Activated CD4-positive, alpha-beta T cell treated with anti-CD3 and anti-CD28 coated beads, Interleukin-2, amount 50 U/mL, for 1 hour (primary cell): Measurements from ENCODE around the gene POLDIP2.

Experiments used
- DNase-seq: peaks from one replicate; pipeline ENCODE4 v3.0.0-alpha.2; 2020

The POLDIP2 gene

DNA sequence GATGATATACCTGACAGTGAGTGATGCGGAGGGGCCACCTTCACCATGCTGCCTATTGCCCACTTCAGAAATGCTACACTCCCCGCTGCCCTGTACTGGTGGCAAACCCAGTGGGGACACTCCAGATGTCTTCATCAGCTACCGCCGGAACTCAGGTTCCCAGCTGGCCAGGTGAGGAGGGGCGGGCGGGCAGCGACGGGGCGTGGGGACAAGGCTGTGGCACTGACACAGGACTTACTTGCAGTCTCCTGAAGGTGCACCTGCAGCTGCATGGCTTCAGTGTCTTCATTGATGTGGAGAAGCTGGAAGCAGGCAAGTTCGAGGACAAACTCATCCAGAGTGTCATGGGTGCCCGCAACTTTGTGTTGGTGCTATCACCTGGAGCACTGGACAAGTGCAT is 30.8 kb upstream of the POLDIP2 start:
- DNase-seq: no peak

- DNase-seq: no peak
These were observed 29.1 kb upstream of the POLDIP2 start for GRCh38 chr17:28386391-28386790.

GRCh38 chr17:28385406-28385805 is 28.1 kb upstream of the POLDIP2 start:
- DNase-seq: no peak

- no peak for DNase-seq
These were observed 27.7 kb upstream of the POLDIP2 start for GRCh38 chr17:28385037-28385400.

GRCh38 chr17:28384281-28385036 is 27.1 kb upstream of the POLDIP2 start:
- peak; percentile 56 for DNase-seq

DNA sequence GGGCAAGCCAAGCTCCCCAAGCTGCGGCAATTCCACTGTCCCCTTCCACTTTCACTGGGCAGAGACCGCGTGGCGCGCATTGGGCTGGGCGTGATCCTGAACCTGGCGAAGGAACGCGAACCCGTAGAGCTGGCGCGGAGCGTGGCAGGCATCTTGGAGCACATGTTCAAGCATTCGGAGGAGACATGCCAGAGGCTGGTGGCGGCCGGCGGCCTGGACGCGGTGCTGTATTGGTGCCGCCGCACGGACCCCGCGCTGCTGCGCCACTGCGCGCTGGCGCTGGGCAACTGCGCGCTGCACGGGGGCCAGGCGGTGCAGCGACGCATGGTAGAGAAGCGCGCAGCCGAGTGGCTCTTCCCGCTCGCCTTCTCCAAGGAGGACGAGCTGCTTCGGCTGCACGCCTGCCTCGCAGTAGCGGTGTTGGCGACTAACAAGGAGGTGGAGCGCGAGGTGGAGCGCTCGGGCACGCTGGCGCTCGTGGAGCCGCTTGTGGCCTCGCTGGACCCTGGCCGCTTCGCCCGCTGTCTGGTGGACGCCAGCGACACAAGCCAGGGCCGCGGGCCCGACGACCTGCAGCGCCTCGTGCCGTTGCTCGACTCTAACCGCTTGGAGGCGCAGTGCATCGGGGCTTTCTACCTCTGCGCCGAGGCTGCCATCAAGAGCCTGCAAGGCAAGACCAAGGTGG is 24.0 kb upstream of the POLDIP2 start:
- DNase-seq: peak; percentile 9

DNA sequence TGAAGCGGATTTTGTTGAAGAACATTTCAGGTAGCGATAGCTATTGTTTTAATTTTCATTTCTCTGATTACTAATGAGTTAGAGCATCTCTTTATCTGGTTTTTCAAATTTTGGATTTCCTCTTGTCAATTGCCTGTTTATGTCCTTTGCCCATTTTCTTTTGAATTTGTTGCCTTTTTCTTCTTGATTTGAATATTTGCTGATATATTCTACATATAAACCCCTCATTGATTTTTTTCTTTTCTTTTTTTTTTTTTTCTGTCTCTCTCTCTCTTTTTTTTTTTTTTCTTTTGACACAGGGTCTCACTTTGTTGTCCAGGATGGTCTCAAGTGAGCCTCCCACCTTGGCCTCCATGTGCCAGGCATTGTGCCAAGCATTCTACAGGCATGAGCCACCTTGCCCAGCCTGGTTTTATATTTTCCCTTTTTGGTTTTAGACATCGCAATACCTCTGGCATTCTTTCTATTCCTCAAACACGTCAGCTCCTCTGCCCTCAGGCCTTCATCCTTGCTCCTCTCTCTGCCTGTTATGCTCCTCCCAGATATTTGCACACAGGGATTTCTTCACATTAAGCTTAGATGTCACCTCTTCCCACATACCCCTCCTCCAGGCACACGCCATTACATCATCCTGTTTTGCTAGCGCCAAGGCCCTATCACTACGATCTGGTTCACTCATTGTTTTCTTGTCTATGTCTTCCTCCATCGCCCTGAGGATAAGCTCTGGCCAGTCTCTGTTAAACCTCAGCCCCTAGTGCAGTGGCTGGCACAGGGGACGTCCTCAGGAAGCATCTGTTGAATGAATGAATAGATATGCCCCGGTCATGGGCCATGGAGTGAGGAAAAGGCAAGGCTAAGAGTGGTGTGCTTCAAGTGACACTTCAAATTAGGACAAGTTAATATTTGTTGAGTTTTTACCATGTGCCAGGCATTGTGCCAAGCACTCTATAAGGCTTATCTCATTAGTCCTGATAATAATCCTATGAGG is 22.8 kb upstream of the POLDIP2 start:
- DNase-seq: no peak

DNA sequence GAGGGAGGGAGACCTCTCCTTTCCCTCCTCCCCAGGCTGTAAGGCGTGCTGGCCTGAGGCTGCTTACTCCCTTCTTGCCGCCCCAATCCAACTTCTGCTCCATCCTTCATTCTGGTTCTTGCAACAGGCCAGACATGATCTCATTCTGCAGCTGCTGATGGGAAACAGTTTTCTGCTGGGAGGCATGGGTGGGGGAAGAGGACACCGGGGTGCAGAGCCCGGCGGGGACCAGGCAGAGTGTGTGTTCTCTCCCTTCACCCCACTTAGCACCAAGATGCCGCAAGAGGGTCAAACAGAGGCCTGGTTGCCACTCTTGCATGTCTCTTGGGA is 15.6 kb upstream of the POLDIP2 start:
- no peak for DNase-seq

- DNase-seq: peak; percentile 18
These were observed 15.0 kb upstream of the POLDIP2 start for GRCh38 chr17:28372203-28372944.

DNA sequence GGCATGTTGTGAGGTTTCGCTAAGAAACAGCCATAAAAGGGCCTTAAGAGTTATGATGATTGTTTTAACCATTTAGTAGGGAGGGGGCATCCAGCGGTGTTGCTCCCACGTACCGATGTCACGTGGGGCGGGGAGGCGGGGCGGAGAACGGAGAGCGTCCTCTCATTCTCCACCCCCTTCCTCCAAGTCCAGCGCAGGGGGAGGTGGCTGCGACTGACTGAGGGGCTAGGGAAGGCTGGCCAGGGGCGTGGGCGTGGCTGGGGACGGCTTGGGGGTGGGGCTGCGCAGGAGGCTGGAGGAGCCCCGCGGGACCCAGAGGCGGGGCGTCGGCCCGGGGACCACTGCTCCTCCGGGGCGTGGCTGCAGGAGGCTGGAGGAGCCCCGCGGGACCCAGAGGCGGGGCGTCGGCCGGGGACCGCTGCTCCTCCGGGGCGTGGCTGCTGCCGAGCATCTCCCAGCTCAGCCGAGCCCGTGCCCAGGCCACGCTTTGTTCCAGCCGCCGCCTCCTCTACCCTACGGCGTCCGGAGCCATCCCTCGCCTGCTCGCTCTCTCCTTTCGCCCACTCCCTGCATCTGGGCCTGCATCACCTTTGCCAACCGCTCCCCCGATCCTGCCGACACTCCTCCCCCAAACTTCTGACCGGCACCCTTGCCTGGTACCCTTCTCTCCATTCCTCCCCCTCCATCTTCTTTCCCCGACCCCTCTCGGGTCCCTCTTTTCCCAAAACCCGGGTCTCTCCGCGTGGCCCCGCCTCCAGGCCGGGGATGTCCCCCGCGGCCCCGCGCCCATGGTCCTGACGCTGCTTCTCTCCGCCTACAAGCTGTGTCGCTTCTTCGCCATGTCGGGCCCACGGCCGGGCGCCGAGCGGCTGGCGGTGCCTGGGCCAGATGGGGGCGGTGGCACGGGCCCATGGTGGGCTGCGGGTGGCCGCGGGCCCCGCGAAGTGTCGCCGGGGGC is 14.2 kb upstream of the POLDIP2 start, which contains the start of gene SARM1:
Gene SARM1 (plus strand): TSS at position 450 of the 958 bp plus-strand sequence. CDS start 339 bp downstream, at position 789.
- DNase-seq: peak; percentile 71

DNA sequence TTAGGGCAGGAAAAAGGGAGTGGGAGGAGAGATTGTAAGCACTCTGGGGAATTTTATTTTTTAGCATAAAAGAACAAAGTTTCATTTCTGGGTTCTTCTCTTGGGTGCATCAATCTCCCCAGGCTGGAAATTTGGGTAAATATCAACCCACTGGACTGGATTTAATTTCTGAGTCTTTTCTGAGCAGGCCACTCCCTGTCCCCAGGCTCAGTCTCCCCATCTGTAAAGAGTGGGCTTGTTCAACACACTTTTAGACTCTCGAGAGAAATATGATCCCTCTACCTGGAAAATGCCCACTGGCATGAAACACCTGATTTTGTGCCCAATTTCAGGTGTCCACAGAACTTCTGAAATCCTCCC is 13.4 kb upstream of the POLDIP2 start:
- no peak for DNase-seq

GRCh38 chr17:28370035-28370743 is 12.9 kb upstream of the POLDIP2 start, which contains the start of gene VTN:
TSS of gene VTN (minus strand) at chr17:28370307. CDS start at chr17:28370203, 104 bp downstream.
- DNase-seq: no peak

GRCh38 chr17:28369684-28370034 is 12.3 kb upstream of the POLDIP2 start:
- DNase-seq: peak; percentile 8

- DNase-seq: no peak
These were observed 11.8 kb upstream of the POLDIP2 start for GRCh38 chr17:28368915-28369683.

DNA sequence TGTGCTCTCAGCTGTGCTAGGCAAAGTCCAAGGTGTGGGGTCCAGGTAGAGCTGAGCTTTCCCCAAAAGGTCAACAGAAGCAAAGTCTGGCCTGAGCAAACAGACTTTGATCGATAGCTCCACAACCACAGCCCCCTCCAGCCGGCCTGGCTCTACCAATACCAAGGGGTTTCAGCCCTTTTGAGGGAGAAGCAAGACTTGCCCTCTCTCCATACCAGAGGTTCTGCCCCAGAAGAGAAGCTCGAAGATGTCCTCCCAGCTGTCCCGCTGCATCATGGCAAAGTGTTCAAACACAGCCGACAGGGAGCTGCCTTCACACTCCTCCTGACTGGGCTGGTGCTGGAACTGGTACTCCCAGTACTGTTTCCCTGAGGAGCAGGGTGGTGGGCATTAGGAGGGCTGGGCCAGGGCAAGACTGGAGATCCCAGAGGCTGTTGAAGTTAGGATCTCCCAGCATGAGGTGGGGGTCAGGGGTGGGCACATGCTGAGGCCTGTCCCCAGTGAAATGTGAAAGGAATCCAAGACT is 11.0 kb upstream of the POLDIP2 start:
- DNase-seq: no peak

GRCh38 chr17:28367641-28368305 is 10.4 kb upstream of the POLDIP2 start:
- DNase-seq: no peak

- DNase-seq: no peak
These were observed 9.3 kb upstream of the POLDIP2 start for GRCh38 chr17:28366605-28367004.

DNA sequence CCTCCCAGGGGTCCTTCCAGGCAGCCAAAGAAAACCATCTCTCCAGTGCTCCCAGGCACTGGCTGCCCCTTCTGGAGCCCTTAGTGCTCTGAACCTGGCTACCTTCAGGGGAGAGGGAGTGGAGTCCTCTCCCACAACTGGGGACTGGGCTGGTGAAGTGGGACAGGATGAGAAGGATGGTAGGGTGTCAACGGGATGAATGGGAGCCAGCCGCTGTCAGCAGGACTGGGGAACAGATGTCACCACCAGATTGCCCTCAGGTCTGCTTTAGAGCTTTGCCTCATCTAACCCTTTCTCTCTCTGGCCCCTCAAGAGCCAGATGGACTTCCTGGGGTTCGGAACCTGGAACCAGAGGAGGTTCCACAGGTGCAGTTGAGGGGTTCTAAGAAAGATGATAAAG is 8.2 kb upstream of the POLDIP2 start:
- DNase-seq: no peak
